Measurements from ENCODE around the gene MTRFR. TPM values are rescaled to one million over a fixed set of nuclear protein-coding genes. Genes with fewer than 3 reads are reported as not detected.
"Not testable (repeated sequence)": the region's sequence is repeated elsewhere in the genome, so short reads cannot be mapped to it uniquely, and the experiment has no call there.

MTRFR gene
- total and polyA plus RNA-seq, 2 donors (not counting 1 experiment from before 2014, with no cell fraction given) = 18.7 to 45.5 TPM

DNA sequence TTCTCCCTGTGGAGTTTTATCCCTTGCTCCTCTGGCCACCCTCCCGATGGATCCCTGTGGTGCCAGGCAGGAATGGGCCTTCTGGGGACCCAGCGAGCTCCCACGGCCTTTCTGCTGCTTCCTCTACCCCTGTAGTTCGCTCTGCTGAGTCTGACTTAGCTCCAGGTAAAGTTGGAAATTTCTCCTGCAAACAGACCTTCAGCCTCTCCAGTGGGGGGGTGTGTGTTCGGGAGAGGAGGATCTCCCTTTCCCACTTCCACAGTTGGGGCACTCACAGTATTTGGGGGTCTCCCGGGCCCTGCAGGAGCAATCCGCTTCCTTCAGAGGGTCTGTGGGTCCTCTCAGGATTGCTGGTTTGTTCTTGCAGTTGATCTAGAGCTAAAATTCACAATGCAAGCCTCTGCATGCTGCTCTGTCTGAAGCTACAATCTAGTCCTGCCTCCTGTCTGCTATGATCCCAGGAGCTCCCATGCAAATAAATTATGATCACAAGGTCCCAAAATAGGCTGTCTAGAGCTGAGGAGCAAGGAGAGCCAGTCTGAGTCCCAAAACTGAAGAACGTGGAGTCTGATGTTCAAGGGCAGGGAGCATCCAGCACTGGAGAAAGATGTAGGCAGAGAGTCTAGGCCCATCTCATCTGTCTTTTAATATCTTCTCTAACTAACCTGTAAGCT is 18.3 kb downstream of the MTRFR start:
- Histone ChIP-seq H3K27ac (ENCODE audit: low read length in 2 of 2) (no peak overlapping the region), H3K9ac (ENCODE audit: low read length) (no peak overlapping the region), H2AFZ (ENCODE audit: insufficient read depth, low read depth, low read length, poor library complexity, severe bottlenecking) (no peak overlapping the region), H3K4me3 (ENCODE audit: control extremely low read depth in 1 of 5, extremely low read depth in 1 of 5, insufficient read depth in 1 of 5, low read depth in 2 of 5, low read length in 4 of 5) (no peak overlapping the region), H3K4me2 (replicated peaks; ENCODE audit: low read depth, low read length, poor library complexity, severe bottlenecking) (no peak overlapping the region), H3K36me3 (replicated peaks in 1 of 2; ENCODE audit: control extremely low read depth in 1 of 2, control insufficient read depth in 1 of 2, extremely low read depth in 1 of 2, insufficient read depth in 2 of 2, low read length in 1 of 2) (peaks cover 0 to 37% of the 10 kb centered on the region in 2 experiments), H4K20me1 (ENCODE audit: control insufficient read depth, insufficient read depth, low read length, poor library complexity, severe bottlenecking) (peaks cover 84% of the 10 kb centered on the region), H3K4me1 (ENCODE audit: control insufficient read depth in 2 of 2, insufficient read depth in 2 of 2, low read length in 2 of 2) (peaks cover 0 to 3% of the 10 kb centered on the region in 2 donors), H3K9me3 (ENCODE audit: control extremely low read depth in 1 of 3, control insufficient read depth in 2 of 3, insufficient read depth in 1 of 3, low read length in 2 of 3) (peaks cover 0 to 4% (median 0%) of the 10 kb centered on the region in 3 donors), H3K27me3 (replicated peaks in 1 of 4; ENCODE audit: control extremely low read depth in 1 of 4, control insufficient read depth in 3 of 4, insufficient read depth in 4 of 4, low read length in 3 of 4) (no peaks in the 10 kb centered on the region), H3K79me2 (ENCODE audit: control insufficient read depth, insufficient read depth, low read length) (peaks cover 84% of the 10 kb centered on the region)
- POLR2A ChIA-PET = no interaction called here
- H3K4me1 Mint-ChIP-seq = peaks cover 32% of the 10 kb centered on the region
- H3K27me3 Mint-ChIP-seq = no peaks in the 10 kb centered on the region
- no peak overlapping the region for H3K4me3 Mint-ChIP-seq
- ATAC-seq (ENCODE audit: low read depth) (no peak), DNase-seq (no peak)
- no peak overlapping the region for H3K27ac Mint-ChIP-seq
- TF ChIP-seq EZH2 (IDR thresholded peaks at IDR 0.05; ENCODE audit: borderline replicate concordance, insufficient read depth, low read depth, low read length, poor library complexity, severe bottlenecking) = no peak
- TF ChIP-seq, protein P1, sequence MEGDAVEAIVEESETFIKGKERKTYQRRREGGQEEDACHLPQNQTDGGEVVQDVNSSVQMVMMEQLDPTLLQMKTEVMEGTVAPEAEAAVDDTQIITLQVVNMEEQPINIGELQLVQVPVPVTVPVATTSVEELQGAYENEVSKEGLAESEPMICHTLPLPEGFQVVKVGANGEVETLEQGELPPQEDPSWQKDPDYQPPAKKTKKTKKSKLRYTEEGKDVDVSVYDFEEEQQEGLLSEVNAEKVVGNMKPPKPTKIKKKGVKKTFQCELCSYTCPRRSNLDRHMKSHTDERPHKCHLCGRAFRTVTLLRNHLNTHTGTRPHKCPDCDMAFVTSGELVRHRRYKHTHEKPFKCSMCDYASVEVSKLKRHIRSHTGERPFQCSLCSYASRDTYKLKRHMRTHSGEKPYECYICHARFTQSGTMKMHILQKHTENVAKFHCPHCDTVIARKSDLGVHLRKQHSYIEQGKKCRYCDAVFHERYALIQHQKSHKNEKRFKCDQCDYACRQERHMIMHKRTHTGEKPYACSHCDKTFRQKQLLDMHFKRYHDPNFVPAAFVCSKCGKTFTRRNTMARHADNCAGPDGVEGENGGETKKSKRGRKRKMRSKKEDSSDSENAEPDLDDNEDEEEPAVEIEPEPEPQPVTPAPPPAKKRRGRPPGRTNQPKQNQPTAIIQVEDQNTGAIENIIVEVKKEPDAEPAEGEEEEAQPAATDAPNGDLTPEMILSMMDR (IDR thresholded peaks at IDR 0.05) = no peak
- CTCF ChIA-PET = interaction anchor here (1.6 kb wide), 2 partner anchors 12 to 14 kb away, joined by 4 to 7 read pairs; no protein-coding TSS in a partner anchor
- intact Hi-C loops (cut with micrococcal nuclease) = no loop called here
- no peaks in the 10 kb centered on the region for H3K9me3 Mint-ChIP-seq (ENCODE audit: insufficient read depth)
- 90% methylated on average over 3 of the region's 8 CpGs for WGBS (ENCODE audit: insufficient coverage)

- H3K4me3 Mint-ChIP-seq; POLR2A ChIA-PET; intact Hi-C loops (cut with micrococcal nuclease): not testable (repeated sequence)
These were observed 19.1 kb downstream of the MTRFR start for GRCh38 chr12:123252365-123252764.

More at GRCh38 chr12:123252365-123252764, 19.1 kb downstream of the MTRFR start:
- H3K27ac Mint-ChIP-seq; H3K9ac ChIP-seq (ENCODE audit: low read length); H3K27me3 Mint-ChIP-seq; DNase-seq; H3K27ac ChIP-seq (ENCODE audit: low read length in 2 of 2); H3K4me2 ChIP-seq (replicated peaks; ENCODE audit: low read depth, low read length, poor library complexity, severe bottlenecking); H3K9me3 Mint-ChIP-seq (ENCODE audit: insufficient read depth); H3K27me3 ChIP-seq (replicated peaks in 1 of 4; ENCODE audit: control extremely low read depth in 1 of 4, control insufficient read depth in 3 of 4, insufficient read depth in 4 of 4, low read length in 3 of 4); H3K4me1 ChIP-seq (ENCODE audit: control insufficient read depth in 2 of 2, insufficient read depth in 2 of 2, low read length in 2 of 2); H3K4me3 ChIP-seq (ENCODE audit: control extremely low read depth in 1 of 5, extremely low read depth in 1 of 5, insufficient read depth in 1 of 5, low read depth in 2 of 5, low read length in 4 of 5); H3K9me3 ChIP-seq (ENCODE audit: control extremely low read depth in 1 of 3, control insufficient read depth in 2 of 3, insufficient read depth in 1 of 3, low read length in 2 of 3); ATAC-seq (ENCODE audit: low read depth); H2AFZ ChIP-seq (ENCODE audit: insufficient read depth, low read depth, low read length, poor library complexity, severe bottlenecking): not testable (repeated sequence)
- WGBS (ENCODE audit: insufficient coverage) = 90% methylated on average over 4 of the region's 9 CpGs
- H3K4me1 Mint-ChIP-seq = peaks cover 26% of the 10 kb centered on the region
- CTCF ChIA-PET = interaction anchor here (1.6 kb wide), 2 partner anchors 13 to 14 kb away, joined by 4 to 7 read pairs; no protein-coding TSS in a partner anchor
- Histone ChIP-seq H3K79me2 (ENCODE audit: control insufficient read depth, insufficient read depth, low read length) (peaks cover 77% of the 10 kb centered on the region), H4K20me1 (ENCODE audit: control insufficient read depth, insufficient read depth, low read length, poor library complexity, severe bottlenecking) (peaks cover 76% of the 10 kb centered on the region), H3K36me3 (replicated peaks in 1 of 2; ENCODE audit: control extremely low read depth in 1 of 2, control insufficient read depth in 1 of 2, extremely low read depth in 1 of 2, insufficient read depth in 2 of 2, low read length in 1 of 2) (peaks cover 0 to 38% of the 10 kb centered on the region in 2 experiments)

Data from B cell (primary cell).